Suprapubic skin (tissue), 3 donors: ENCODE results near the gene DMRT1.

Source experiments
- CTCF ChIP-seq, 2 donors: fragments of 200-600 bp in 1 of 2; fragments of 450-650 bp in 1 of 2; sonication (generic) in 1 of 2; IDR thresholded peaks; one replicate each; pipeline ENCODE4 v1.5.1; 2016 to 2019; ENCODE audit warnings: antibody characterized with exemption in 2 of 2, mild to moderate bottlenecking in 1 of 2, moderate library complexity in 1 of 2
- EP300 ChIP-seq: sonication (generic); formaldehyde crosslinking; IDR thresholded peaks from one replicate; pipeline ENCODE4 v1.6.1; 2017; ENCODE audit warnings: antibody characterized with exemption
- POLR2A ChIP-seq, 2 donors: fragments of 450-650 bp; IDR thresholded peaks; one replicate each; pipeline ENCODE4 v1.6.1; 2017; ENCODE audit warnings: antibody characterized with exemption in 2 of 2, mild to moderate bottlenecking in 2 of 2, moderate library complexity in 2 of 2

GRCh38 chr9:859251-859650 lies 17.8 kb downstream of the DMRT1 start:
- TF ChIP-seq CTCF (IDR thresholded peaks at IDR 0.05) (no peak), POLR2A (IDR thresholded peaks at IDR 0.05) (no peak), EP300 (no peak)
